HepG2 (cell line): ENCODE measurements around the gene GOT2. TPM values are rescaled to one million over a fixed set of nuclear protein-coding genes. Genes with fewer than 3 reads are reported as not detected.
A peak's percentile ranks its signal among the peaks of the same experiment; 100 is the strongest.

ENCODE experiments used
- AGO2 ChIP-seq: fragments of 200-400 bp; formaldehyde crosslinking; optimal IDR thresholded peaks from 2 replicates; pipeline ENCODE3; 2017; ENCODE audit warnings: mild to moderate bottlenecking, low read depth, low read length, moderate library complexity
- CCDC6 ChIP-seq: sonication (generic); formaldehyde crosslinking; IDR thresholded peaks from 2 replicates; pipeline ENCODE4 v1.8.1; 2022; ENCODE audit warnings: mild to moderate bottlenecking, missing genetic modification reagents, moderate library complexity
- CHCHD3 ChIP-seq: sonication (generic); formaldehyde crosslinking; IDR thresholded peaks from 2 replicates; pipeline ENCODE4 v1.8.0; 2022; ENCODE audit warnings: mild to moderate bottlenecking, missing genetic modification reagents, moderate library complexity
- EED ChIP-seq: sonication (generic); formaldehyde crosslinking; IDR thresholded peaks from 2 replicates; pipeline ENCODE4 v1.5.0; 2020; ENCODE audit warnings: mild to moderate bottlenecking, missing genetic modification reagents
- KAT2B ChIP-seq: fragments of 150-350 bp; IDR thresholded peaks from 2 replicates; pipeline ENCODE4 v1.6.1; 2014; ENCODE audit warnings: low read depth, low read length, borderline replicate concordance
- NBN ChIP-seq: fragments of 450-650 bp; conservative IDR thresholded peaks from 2 replicates; pipeline ENCODE4 v1.6.1; 2017
- NFKB2 ChIP-seq: sonication (generic); formaldehyde crosslinking; IDR thresholded peaks from 2 replicates; pipeline ENCODE4 v1.4.0; 2020; ENCODE audit warnings: missing genetic modification reagents, borderline replicate concordance
- NFYB ChIP-seq: sonication (generic); formaldehyde crosslinking; IDR thresholded peaks from 2 replicates; pipeline ENCODE4 v1.4.0; 2020; ENCODE audit warnings: missing genetic modification reagents
- PHF21A ChIP-seq: sonication (generic); formaldehyde crosslinking; IDR thresholded peaks from 2 replicates; pipeline ENCODE4 v1.5.0; 2020; ENCODE audit warnings: mild to moderate bottlenecking, missing genetic modification reagents
- TGIF2 ChIP-seq: IDR thresholded peaks from 2 replicates; pipeline ENCODE4 v1.6.1; 2016; ENCODE audit warnings: control low read depth, missing compliant biosample characterization
- WIZ ChIP-seq: sonication (generic); formaldehyde crosslinking; IDR thresholded peaks from 2 replicates; pipeline ENCODE4 v1.5.1; 2020; ENCODE audit warnings: mild to moderate bottlenecking, missing genetic modification reagents
- ZBTB7B ChIP-seq: sonication (generic); formaldehyde crosslinking; IDR thresholded peaks from 2 replicates; pipeline ENCODE4 v1.4.0; 2020; ENCODE audit warnings: missing genetic modification reagents
- ZFP82 ChIP-seq: sonication (generic); formaldehyde crosslinking; IDR thresholded peaks from 2 replicates; pipeline ENCODE4 v1.5.1; 2020; ENCODE audit warnings: mild to moderate bottlenecking, missing genetic modification reagents, borderline replicate concordance
- ZFYVE20 ChIP-seq: sonication (generic); formaldehyde crosslinking; IDR thresholded peaks from 2 replicates; pipeline ENCODE4 v1.8.0; 2023; ENCODE audit warnings: low read depth, mild to moderate bottlenecking, moderate library complexity, missing genetic modification reagents, borderline replicate concordance
- ZKSCAN1 ChIP-seq: fragments of 150-350 bp; IDR thresholded peaks from 2 replicates; pipeline ENCODE4 v1.6.1; 2014; ENCODE audit warnings: low read length
- ZNF296 ChIP-seq: sonication (generic); formaldehyde crosslinking; conservative IDR thresholded peaks from 2 replicates; pipeline ENCODE4 v1.5.0; 2020; ENCODE audit warnings: mild to moderate bottlenecking, missing genetic modification reagents
- ZNF331 ChIP-seq: sonication (generic); formaldehyde crosslinking; IDR thresholded peaks from 2 replicates; pipeline ENCODE4 v1.4.0; 2020; ENCODE audit warnings: missing genetic modification reagents
- ZNF567 ChIP-seq: sonication (generic); formaldehyde crosslinking; IDR thresholded peaks from 2 replicates; pipeline ENCODE4 v1.8.1; 2023; ENCODE audit warnings: mild to moderate bottlenecking, missing genetic modification reagents, borderline replicate concordance
- ZNF616 ChIP-seq: sonication (generic); formaldehyde crosslinking; IDR thresholded peaks from 2 replicates; pipeline ENCODE4 v1.5.0; 2020; ENCODE audit warnings: low read depth, mild to moderate bottlenecking, missing genetic modification reagents
- ZNF839 ChIP-seq: sonication (generic); formaldehyde crosslinking; IDR thresholded peaks from 2 replicates; pipeline ENCODE4 v1.4.0; 2020; ENCODE audit warnings: missing genetic modification reagents, mild to moderate bottlenecking, borderline replicate concordance
- ZSCAN20 ChIP-seq: sonication (generic); formaldehyde crosslinking; IDR thresholded peaks from 2 replicates; pipeline ENCODE4 v1.4.0; 2020; ENCODE audit warnings: missing genetic modification reagents, mild to moderate bottlenecking, borderline replicate concordance
- polyA plus RNA-seq, 8 experiments: library from polyadenylated mRNA; depleted of rRNA in 3 of 8; stranded (reverse) in 7 of 8; unstranded in 1 of 8; fragments of >200 nt; fragmentation: Illumina TruSeq in 4 of 8; extraction: Trizol in 4 of 8; gene quantifications; 2 replicates each; pipeline versions ENCODE4 v1.2.1 to v1.2.3, GENCODE V29; 2011 to 2016; ENCODE audit warnings: low read depth in 4 of 8, missing spikeins in 1 of 8, mixed read lengths in 1 of 8; ENCODE audit not compliant: insufficient read depth in 1 of 8
- total RNA-seq, 5 experiments: library from RNA; depleted of rRNA; stranded (reverse); fragments of >200 nt; fragmentation: Illumina TruSeq; extraction: Trizol; gene quantifications; 2 replicates each; pipeline ENCODE4 v1.2.3, GENCODE V29; 2016; ENCODE audit warnings: low read depth in 1 of 5
- TF ChIP-seq, protein P1 (sequence below): sonication (generic); formaldehyde crosslinking; IDR thresholded peaks from 2 replicates; pipeline ENCODE4 v1.8.1; 2023; ENCODE audit warnings: mild to moderate bottlenecking, missing genetic modification reagents
- TF ChIP-seq, protein P2 (sequence below): sonication (generic); formaldehyde crosslinking; IDR thresholded peaks from 2 replicates; pipeline ENCODE4 v1.4.0; 2020; ENCODE audit warnings: missing genetic modification reagents
- TF ChIP-seq, protein P3 (sequence below): sonication (generic); formaldehyde crosslinking; conservative IDR thresholded peaks from 2 replicates; pipeline ENCODE4 v1.4.0; 2020; ENCODE audit warnings: missing genetic modification reagents
- TF ChIP-seq, protein P4 (sequence below): sonication (generic); formaldehyde crosslinking; IDR thresholded peaks from 2 replicates; pipeline ENCODE4 v1.5.0; 2020; ENCODE audit warnings: missing genetic modification reagents

The GOT2 gene
- total and polyA plus RNA-seq, 2 of the 13 experiments (the other 11 are each of a cell fraction or from before 2014, with no cell fraction given) = 32.6 to 121 TPM

DNA sequence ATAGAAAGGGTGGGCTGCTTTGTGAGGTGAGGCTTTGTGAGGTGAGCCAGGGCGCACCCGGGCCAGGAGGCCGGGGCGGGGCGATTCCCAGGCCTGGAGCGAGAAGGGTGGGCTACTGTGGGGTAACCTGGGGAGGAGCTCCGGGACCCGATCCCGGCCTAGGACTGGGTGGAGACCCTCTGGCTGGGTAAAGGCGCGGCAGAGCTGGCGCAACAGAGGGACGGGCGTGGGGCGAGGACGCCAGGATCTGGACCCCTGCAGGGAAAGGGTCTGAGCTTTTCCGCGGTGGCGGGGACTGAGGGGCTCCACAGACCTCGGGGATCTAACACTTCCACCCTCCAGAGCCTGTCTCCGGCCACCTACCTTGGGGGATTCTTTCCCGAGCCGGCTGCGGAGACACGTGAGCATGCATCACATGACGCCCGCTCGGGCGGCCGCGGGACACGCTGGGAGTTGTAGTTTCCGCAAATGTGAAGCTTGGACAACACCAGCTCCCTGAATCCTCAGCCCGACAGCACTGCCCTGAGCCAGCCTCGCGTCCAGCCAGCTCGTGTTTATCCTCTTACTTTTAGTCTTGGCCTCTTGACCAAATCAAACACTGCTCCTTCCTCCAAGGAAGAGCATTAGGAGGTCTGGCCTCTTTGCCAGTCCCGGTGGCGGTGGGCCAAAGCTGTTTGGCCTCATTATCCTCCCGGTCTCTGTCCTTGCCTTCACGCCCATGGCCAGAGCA lies 49.6 kb downstream of the GOT2 start, which contains the start of gene SLC38A7 (continued):
- TF ChIP-seq NBN (no peak), CHCHD3 (CRISPR knock-in tag) (peak; percentile 87), NFYB (CRISPR knock-in tag) (0 out of 2 replicates have a peak, but pooled peaks have one; percentile 0), ZNF331 (CRISPR knock-in tag) (no peak), CCDC6 (CRISPR knock-in tag) (no peak; the same call in 1 of the 2 replicates), ZNF616 (CRISPR knock-in tag) (no peak), WIZ (0 out of 2 replicates have a peak, but pooled peaks have one; percentile 70), EED (CRISPR knock-in tag) (peak; percentile 84; the same call in 1 of the 2 replicates), NFKB2 (CRISPR knock-in tag) (peak; percentile 81; the same call in 1 of the 2 replicates), ZNF839 (no peak), ZNF296 (CRISPR knock-in tag) (no peak), KAT2B (no peak), ZFP82 (no peak), TGIF2 (peak; percentile 11; the same call in 1 of the 2 replicates), ZSCAN20 (CRISPR knock-in tag) (peak; percentile 76), ZNF567 (CRISPR knock-in tag) (no peak; the same call in 1 of the 2 replicates), ZKSCAN1 (no peak), PHF21A (CRISPR knock-in tag) (no peak), ZBTB7B (CRISPR knock-in tag) (no peak), AGO2 (peak; percentile 60), ZFYVE20 (CRISPR knock-in tag) (0 out of 2 replicates have a peak, but pooled peaks have one; percentile 24)
- TF ChIP-seq, protein P1, sequence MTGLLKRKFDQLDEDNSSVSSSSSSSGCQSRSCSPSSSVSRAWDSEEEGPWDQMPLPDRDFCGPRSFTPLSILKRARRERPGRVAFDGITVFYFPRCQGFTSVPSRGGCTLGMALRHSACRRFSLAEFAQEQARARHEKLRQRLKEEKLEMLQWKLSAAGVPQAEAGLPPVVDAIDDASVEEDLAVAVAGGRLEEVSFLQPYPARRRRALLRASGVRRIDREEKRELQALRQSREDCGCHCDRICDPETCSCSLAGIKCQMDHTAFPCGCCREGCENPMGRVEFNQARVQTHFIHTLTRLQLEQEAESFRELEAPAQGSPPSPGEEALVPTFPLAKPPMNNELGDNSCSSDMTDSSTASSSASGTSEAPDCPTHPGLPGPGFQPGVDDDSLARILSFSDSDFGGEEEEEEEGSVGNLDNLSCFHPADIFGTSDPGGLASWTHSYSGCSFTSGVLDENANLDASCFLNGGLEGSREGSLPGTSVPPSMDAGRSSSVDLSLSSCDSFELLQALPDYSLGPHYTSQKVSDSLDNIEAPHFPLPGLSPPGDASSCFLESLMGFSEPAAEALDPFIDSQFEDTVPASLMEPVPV (CRISPR knock-in tag) = peak; percentile 86; the same call in 1 of the 2 replicates
- TF ChIP-seq, protein P2, sequence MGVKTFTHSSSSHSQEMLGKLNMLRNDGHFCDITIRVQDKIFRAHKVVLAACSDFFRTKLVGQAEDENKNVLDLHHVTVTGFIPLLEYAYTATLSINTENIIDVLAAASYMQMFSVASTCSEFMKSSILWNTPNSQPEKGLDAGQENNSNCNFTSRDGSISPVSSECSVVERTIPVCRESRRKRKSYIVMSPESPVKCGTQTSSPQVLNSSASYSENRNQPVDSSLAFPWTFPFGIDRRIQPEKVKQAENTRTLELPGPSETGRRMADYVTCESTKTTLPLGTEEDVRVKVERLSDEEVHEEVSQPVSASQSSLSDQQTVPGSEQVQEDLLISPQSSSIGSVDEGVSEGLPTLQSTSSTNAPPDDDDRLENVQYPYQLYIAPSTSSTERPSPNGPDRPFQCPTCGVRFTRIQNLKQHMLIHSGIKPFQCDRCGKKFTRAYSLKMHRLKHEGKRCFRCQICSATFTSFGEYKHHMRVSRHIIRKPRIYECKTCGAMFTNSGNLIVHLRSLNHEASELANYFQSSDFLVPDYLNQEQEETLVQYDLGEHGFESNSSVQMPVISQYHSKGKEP (CRISPR knock-in tag) = no peak
- TF ChIP-seq, protein P3, sequence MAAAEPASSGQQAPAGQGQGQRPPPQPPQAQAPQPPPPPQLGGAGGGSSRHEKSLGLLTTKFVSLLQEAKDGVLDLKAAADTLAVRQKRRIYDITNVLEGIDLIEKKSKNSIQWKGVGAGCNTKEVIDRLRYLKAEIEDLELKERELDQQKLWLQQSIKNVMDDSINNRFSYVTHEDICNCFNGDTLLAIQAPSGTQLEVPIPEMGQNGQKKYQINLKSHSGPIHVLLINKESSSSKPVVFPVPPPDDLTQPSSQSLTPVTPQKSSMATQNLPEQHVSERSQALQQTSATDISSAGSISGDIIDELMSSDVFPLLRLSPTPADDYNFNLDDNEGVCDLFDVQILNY (CRISPR knock-in tag) = no peak
- TF ChIP-seq, protein P4, sequence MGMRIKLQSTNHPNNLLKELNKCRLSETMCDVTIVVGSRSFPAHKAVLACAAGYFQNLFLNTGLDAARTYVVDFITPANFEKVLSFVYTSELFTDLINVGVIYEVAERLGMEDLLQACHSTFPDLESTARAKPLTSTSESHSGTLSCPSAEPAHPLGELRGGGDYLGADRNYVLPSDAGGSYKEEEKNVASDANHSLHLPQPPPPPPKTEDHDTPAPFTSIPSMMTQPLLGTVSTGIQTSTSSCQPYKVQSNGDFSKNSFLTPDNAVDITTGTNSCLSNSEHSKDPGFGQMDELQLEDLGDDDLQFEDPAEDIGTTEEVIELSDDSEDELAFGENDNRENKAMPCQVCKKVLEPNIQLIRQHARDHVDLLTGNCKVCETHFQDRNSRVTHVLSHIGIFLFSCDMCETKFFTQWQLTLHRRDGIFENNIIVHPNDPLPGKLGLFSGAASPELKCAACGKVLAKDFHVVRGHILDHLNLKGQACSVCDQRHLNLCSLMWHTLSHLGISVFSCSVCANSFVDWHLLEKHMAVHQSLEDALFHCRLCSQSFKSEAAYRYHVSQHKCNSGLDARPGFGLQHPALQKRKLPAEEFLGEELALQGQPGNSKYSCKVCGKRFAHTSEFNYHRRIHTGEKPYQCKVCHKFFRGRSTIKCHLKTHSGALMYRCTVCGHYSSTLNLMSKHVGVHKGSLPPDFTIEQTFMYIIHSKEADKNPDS (CRISPR knock-in tag) = no peak
